ENCODE measurements around the gene LSMEM2. TPM values are rescaled to one million over a fixed set of nuclear protein-coding genes. Genes with fewer than 3 reads are reported as not detected.
A peak's percentile ranks its signal among the peaks of the same experiment; 100 is the strongest.
"Not testable (repeated sequence)": the region's sequence is repeated elsewhere in the genome, so short reads cannot be mapped to it uniquely, and the experiment has no call there.

Gene LSMEM2
- total and polyA plus RNA-seq, 2 experiments from 2014 or later = not detected

DNA sequence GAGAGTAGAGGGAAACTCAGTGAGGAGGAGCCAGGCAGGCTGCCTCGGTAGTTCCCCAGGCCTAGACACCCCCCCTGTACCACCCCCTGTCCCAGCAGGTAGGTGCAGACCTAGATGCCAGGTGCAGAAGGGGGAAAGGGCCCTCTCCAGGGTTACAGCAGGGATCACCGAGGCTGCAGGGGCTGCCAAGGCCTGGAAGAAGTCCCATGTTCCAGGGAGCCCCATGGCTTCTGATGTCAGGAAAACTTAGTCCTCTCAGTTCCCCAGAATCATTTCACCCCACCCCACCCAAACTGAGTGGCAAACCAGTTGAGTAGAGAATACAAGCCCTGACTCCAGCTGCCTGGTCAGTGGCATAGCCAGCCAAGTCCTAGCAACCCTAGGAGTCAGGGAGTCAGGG is 17.4 kb upstream of the LSMEM2 start:
- Histone ChIP-seq H3K27ac (peak overlapping the region; percentile 97), H2AFZ (no peak overlapping the region), H3K4me1 (ENCODE audit: insufficient read depth) (peaks cover 46% of the 10 kb centered on the region), H3K79me2 (peaks cover 12% of the 10 kb centered on the region), H4K20me1 (ENCODE audit: insufficient read depth, poor library complexity, severe bottlenecking) (no peaks in the 10 kb centered on the region), H3K27me3 (no peaks in the 10 kb centered on the region), H3K9me2 (replicated peaks; ENCODE audit: insufficient read depth) (no peaks in the 10 kb centered on the region), H3K4me2 (peak overlapping the region; percentile 78), H3K36me3 (replicated peaks; ENCODE audit: insufficient read depth, low read depth) (no peaks in the 10 kb centered on the region), H3K9me3 (ENCODE audit: low read depth) (no peaks in the 10 kb centered on the region), H3K4me3 (no peak overlapping the region)
- DNase-seq (ENCODE audit: low spot score) = no peak
- no peak for TF ChIP-seq EZH2phosphoT487 (IDR thresholded peaks at IDR 0.05; ENCODE audit: low read depth, severe bottlenecking, unreplicated experiment)
- TF ChIP-seq, protein P1, sequence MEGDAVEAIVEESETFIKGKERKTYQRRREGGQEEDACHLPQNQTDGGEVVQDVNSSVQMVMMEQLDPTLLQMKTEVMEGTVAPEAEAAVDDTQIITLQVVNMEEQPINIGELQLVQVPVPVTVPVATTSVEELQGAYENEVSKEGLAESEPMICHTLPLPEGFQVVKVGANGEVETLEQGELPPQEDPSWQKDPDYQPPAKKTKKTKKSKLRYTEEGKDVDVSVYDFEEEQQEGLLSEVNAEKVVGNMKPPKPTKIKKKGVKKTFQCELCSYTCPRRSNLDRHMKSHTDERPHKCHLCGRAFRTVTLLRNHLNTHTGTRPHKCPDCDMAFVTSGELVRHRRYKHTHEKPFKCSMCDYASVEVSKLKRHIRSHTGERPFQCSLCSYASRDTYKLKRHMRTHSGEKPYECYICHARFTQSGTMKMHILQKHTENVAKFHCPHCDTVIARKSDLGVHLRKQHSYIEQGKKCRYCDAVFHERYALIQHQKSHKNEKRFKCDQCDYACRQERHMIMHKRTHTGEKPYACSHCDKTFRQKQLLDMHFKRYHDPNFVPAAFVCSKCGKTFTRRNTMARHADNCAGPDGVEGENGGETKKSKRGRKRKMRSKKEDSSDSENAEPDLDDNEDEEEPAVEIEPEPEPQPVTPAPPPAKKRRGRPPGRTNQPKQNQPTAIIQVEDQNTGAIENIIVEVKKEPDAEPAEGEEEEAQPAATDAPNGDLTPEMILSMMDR (IDR thresholded peaks at IDR 0.05; ENCODE audit: poor library complexity) = no peak
- no peak for TF ChIP-seq EZH2 (IDR thresholded peaks at IDR 0.05; ENCODE audit: borderline replicate concordance)
- 77% methylated on average over 2 of the region's 2 CpGs for WGBS (ENCODE audit: low lambda C conversion rate, missing lambda C conversion rate)

DNA sequence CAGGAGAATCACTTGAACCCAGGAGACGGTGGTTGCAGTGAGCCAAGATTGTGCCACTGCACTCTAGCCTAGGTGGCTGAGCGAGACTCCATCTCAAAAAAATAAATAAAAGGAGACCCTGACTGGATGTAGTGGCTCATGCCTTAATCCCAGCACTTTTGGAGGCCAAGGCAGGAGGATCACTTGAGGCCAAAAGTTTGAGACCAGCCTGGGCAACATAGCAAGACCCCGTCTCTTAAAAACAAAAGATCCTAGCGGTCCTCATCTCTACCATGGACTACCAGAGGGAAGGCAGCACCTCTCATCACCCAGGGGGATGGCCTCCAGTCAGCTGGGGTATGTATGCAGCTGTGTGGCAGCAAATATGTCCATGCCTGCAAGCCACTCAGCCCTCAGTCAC is 16.7 kb upstream of the LSMEM2 start:
- not testable (repeated sequence) for H2AFZ ChIP-seq; H3K4me3 ChIP-seq; H3K36me3 ChIP-seq (replicated peaks; ENCODE audit: insufficient read depth, low read depth); H3K27me3 ChIP-seq; H4K20me1 ChIP-seq (ENCODE audit: insufficient read depth, poor library complexity, severe bottlenecking); H3K9me2 ChIP-seq (replicated peaks; ENCODE audit: insufficient read depth); H3K4me2 ChIP-seq; H3K9me3 ChIP-seq (ENCODE audit: low read depth); H3K27ac ChIP-seq; DNase-seq (ENCODE audit: low spot score)
- peaks cover 12% of the 10 kb centered on the region for H3K79me2 ChIP-seq
- WGBS (ENCODE audit: low lambda C conversion rate, missing lambda C conversion rate) = 99% methylated on average over 4 of the region's 4 CpGs
- H3K4me1 ChIP-seq (ENCODE audit: insufficient read depth) = peaks cover 53% of the 10 kb centered on the region

DNA sequence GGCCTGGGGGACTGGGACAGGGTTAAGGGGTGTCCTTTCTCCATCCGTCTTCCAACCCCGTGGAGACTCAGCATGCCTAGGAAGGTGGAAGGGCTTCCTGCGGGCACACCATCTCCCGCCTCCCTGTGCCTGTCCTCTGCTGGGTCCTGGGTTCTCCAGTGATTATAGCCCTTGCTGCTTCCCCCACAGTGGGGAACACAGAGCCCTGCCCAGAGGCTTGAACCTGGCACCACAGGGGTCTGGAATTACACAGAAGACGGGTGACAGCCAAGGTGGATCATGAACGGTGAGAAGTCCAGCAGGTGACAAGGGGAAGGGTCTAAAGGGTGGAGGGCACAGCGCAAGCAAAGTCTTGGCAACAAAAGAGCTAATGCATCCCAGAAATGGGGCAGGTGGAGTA is 16.1 kb upstream of the LSMEM2 start:
- WGBS (ENCODE audit: low lambda C conversion rate, missing lambda C conversion rate) = 98% methylated on average over 7 of the region's 7 CpGs
- TF ChIP-seq EZH2 (IDR thresholded peaks at IDR 0.05; ENCODE audit: borderline replicate concordance) (no peak), EZH2phosphoT487 (IDR thresholded peaks at IDR 0.05; ENCODE audit: low read depth, severe bottlenecking, unreplicated experiment) (no peak)
- TF ChIP-seq, protein P1 (IDR thresholded peaks at IDR 0.05; ENCODE audit: poor library complexity) = no peak
- Histone ChIP-seq H3K9me2 (replicated peaks; ENCODE audit: insufficient read depth) (no peaks in the 10 kb centered on the region), H2AFZ (no peak overlapping the region), H3K4me3 (no peak overlapping the region), H4K20me1 (ENCODE audit: insufficient read depth, poor library complexity, severe bottlenecking) (no peaks in the 10 kb centered on the region), H3K4me1 (ENCODE audit: insufficient read depth) (peaks cover 59% of the 10 kb centered on the region), H3K9me3 (ENCODE audit: low read depth) (no peaks in the 10 kb centered on the region), H3K27me3 (no peaks in the 10 kb centered on the region), H3K79me2 (peaks cover 12% of the 10 kb centered on the region), H3K27ac (peak overlapping the region; percentile 91), H3K36me3 (replicated peaks; ENCODE audit: insufficient read depth, low read depth) (no peaks in the 10 kb centered on the region), H3K4me2 (no peak overlapping the region)
- DNase-seq (ENCODE audit: low spot score) = no peak

DNA sequence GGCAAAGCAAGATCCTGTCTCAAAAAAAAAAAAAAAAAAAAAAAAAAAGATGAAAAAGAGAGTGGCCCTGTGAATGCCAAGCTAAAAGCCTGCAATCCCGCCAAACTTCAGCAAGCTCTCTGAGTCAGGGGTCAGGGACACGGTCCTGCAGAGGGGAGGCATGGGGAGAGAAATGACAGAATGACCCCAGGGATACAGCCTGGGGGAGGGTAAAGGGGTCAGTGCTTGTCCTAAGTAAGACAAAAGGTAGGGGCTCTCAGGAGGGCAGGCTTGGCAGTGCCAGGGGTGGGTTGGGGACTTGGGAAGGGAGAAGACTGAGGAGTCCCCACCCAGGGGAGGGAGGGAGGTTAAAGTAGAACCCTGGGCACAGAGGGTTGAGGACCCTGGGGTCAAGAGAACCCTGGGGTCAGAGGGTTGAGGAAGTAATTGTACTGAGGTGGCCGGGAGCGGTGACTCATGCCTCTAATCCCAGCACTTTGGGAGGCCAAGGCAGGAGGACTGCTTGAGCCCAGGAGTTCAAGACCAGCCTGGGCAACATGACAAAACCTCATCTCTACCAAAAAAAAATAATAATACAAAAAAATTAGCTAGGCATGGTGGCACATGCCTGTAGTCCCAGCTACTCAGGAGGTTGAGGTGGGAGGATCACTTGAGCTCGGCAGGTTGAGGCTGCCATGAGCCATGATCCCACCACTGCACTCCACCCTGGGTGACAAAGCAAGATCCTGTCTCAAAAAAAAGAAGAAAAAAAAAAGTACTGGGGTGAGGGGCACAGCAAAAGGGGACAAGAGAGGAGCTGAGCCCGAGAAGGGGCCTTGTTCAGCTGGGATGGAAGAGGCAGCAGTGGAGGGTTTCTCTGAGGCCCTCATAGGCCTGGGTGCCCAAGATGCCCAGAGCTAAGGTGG is 15.2 kb upstream of the LSMEM2 start:
- Histone ChIP-seq H4K20me1 (ENCODE audit: insufficient read depth, poor library complexity, severe bottlenecking) (no peaks in the 10 kb centered on the region), H3K4me1 (ENCODE audit: insufficient read depth) (peaks cover 69% of the 10 kb centered on the region), H3K9me3 (ENCODE audit: low read depth) (no peaks in the 10 kb centered on the region), H3K27me3 (no peaks in the 10 kb centered on the region), H3K36me3 (replicated peaks; ENCODE audit: insufficient read depth, low read depth) (no peaks in the 10 kb centered on the region), H2AFZ (no peak overlapping the region), H3K4me2 (peak overlapping the region; percentile 59), H3K4me3 (no peak overlapping the region), H3K27ac (peak overlapping the region; percentile 91), H3K79me2 (peaks cover 12% of the 10 kb centered on the region), H3K9me2 (replicated peaks; ENCODE audit: insufficient read depth) (no peaks in the 10 kb centered on the region)
- TF ChIP-seq, protein P1 (IDR thresholded peaks at IDR 0.05; ENCODE audit: poor library complexity) = no peak
- TF ChIP-seq EZH2phosphoT487 (IDR thresholded peaks at IDR 0.05; ENCODE audit: low read depth, severe bottlenecking, unreplicated experiment) (no peak), EZH2 (IDR thresholded peaks at IDR 0.05; ENCODE audit: borderline replicate concordance) (no peak)
- 70% methylated on average over 6 of the region's 6 CpGs for WGBS (ENCODE audit: low lambda C conversion rate, missing lambda C conversion rate)
- no peak for DNase-seq (ENCODE audit: low spot score)

Data from hepatocyte (in vitro differentiated cells).